ENCODE data around the gene OSBPL6. TPM values are rescaled to one million over a fixed set of nuclear protein-coding genes. Genes with fewer than 3 reads are reported as not detected.
"Not testable (repeated sequence)": the region's sequence is repeated elsewhere in the genome, so short reads cannot be mapped to it uniquely, and the experiment has no call there.

The OSBPL6 gene
- polyA plus RNA-seq, 4 donors: 3.8 to 6.1 (median 6.0) TPM

GRCh38 chr2:178295906-178296305 is 101.6 kb downstream of the OSBPL6 start:
- no peak for DNase-seq (ENCODE audit: low read depth in 4 of 4, low spot score in 3 of 4)

- no peak for DNase-seq (ENCODE audit: low read depth in 4 of 4, low spot score in 3 of 4)
Measured at GRCh38 chr2:178296394-178297090, 102.2 kb downstream of the OSBPL6 start.

DNA sequence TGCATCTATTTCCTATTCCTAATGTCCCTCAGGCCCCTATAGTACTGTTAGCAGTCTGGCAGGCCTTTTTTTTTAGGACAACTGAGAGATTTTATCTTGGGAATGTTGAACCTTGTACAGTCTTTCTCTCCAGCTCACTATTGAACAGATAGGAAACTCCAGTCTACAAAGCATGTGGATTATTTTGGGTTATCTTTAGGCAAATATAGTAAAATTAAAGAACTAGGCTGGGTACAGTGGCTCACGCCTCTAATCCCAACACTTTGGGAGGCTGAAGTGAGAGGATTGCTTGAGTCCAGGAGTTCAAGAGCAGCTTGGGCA is 102.7 kb downstream of the OSBPL6 start:
- no peak for DNase-seq (ENCODE audit: low read depth in 4 of 4, low spot score in 3 of 4)

DNA sequence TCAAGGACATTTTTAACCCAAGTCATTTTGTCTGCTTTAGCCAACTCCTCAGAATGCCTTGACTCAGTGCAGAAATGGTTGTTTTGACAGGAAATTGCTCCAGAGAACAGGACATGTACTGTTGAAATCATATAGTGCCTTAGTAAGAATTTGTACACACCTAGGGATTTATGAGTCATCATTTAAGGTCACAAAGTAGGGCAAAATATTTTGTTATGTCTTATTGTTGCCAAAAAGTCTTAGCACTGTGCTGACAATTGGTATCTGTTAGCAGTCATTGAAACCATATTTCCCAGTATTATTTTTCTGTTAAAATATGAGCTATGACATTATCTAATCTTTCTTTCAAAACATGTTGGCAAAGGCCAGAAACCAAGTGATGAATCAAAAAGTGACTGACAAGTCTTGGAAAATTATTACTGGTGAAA is 104.5 kb downstream of the OSBPL6 start:
- no peak for DNase-seq (ENCODE audit: low read depth in 4 of 4, low spot score in 3 of 4)

GRCh38 chr2:178301649-178302238 is 107.4 kb downstream of the OSBPL6 start:
- DNase-seq (ENCODE audit: low read depth in 4 of 4, low spot score in 3 of 4): no peak

DNA sequence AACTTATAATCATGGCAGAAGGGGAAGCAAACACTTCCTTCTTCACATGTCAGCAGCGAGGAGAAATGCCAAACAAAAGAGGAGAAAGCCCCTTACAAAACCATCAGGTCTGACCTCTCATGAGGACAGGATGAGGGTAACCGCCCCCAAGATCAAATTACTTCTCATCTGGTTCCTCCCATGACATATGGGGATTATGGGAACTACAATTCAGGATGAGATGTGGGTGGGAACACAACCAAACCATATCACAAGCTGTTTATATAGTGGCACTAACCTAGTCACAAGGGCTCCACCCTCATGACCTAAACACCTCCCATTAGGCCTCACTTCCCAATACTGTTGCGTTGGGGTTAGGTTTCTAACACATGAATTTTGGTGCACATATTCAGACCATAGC is 110.0 kb downstream of the OSBPL6 start:
- DNase-seq (ENCODE audit: low read depth in 4 of 4, low spot score in 3 of 4): no peak

- DNase-seq (ENCODE audit: low read depth in 4 of 4, low spot score in 3 of 4): no peak
Measured at GRCh38 chr2:178306352-178307073, 112.2 kb downstream of the OSBPL6 start.

DNA sequence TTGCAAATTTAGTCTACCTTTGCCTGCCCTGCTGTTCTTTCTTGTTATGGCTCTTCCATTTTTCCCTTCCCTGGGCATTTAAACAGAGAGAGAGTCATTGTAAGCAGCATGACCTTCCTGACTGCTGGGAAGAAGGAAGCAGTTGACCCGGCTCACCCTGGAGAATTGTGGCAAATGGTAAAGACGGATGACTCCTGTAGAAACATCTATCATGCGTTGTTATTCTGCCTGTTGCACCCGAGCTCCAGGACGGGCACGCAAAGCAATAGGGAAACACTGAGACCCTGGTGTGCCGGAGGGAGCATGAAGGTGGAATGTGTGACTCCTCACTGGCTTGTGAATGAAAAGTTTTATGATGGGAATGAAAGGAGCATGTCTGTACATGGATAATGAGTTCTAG is 113.3 kb downstream of the OSBPL6 start:
- DNase-seq (ENCODE audit: low read depth in 4 of 4, low spot score in 3 of 4): no peak

GRCh38 chr2:178309541-178309940 is 115.2 kb downstream of the OSBPL6 start:
- no peak for DNase-seq (ENCODE audit: low read depth in 4 of 4, low spot score in 3 of 4)

DNA sequence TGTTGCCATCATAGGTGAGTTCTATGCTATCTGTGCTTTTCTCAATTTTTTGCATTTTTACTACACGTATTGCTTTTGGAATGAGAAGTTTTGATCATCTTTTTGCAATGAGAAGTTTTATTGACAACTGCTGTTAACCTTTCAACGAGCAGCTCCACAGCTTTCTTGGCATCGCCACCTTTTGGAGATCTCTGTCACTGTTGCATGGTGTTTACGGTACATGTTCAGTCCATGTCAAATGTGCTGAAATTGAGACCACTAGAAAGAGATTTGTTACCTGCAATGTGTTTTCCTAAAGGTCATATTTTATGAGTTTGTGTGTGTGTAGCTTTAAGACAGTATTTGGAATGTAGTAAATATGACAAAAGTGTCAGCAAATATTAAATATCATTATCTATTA is 120.8 kb downstream of the OSBPL6 start:
- no peak for DNase-seq (ENCODE audit: low read depth in 4 of 4, low spot score in 3 of 4)

GRCh38 chr2:178315488-178315948 is 121.2 kb downstream of the OSBPL6 start:
- DNase-seq (ENCODE audit: low read depth in 4 of 4, low spot score in 3 of 4): no peak

DNA sequence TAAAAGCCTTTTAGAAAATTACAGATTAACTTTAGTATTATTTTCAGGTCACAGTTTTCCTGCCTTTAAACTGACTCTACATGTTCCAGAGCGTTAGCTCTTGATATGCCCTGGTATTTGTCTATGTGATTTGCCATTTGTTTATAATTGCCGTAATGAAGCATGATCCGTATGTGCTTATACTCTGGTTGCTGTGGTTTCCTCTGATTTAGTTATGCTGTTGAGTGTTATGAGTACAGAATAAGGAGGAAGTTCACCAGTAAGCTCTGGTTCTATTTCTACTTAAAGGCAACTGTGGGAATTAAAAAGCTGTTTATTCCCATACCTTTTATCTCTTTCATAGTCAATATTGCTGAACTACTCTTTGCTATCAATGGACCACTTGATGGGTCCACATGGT is 123.5 kb downstream of the OSBPL6 start:
- DNase-seq (ENCODE audit: low read depth in 4 of 4, low spot score in 3 of 4): no peak

GRCh38 chr2:178320011-178320585 is 125.8 kb downstream of the OSBPL6 start:
- no peak for DNase-seq (ENCODE audit: low read depth in 4 of 4, low spot score in 3 of 4)

- no peak for DNase-seq (ENCODE audit: low read depth in 4 of 4, low spot score in 3 of 4)
Measured at GRCh38 chr2:178322068-178322467, 127.8 kb downstream of the OSBPL6 start.

DNA sequence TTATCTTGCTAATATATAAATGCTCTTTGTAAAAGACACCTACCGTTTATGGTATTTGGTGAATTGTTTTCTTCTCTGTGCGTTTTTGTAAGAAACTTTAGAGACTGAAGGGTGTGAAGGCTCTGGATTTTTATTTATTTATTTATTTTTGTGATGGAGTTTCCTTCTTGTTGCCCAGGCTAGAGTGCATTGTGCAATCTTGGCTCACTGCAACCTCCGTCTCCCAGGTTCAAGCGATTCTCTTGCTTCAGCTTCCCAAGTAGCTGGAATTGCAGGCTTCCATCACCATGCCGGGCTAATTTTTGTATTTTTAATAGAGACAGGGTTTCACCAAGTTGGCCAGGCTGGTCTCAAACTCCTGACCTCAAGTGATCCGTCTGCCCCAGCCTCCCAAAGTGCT is 129.0 kb downstream of the OSBPL6 start:
- DNase-seq (ENCODE audit: low read depth in 4 of 4, low spot score in 3 of 4): not testable (repeated sequence)

- DNase-seq (ENCODE audit: low read depth in 4 of 4, low spot score in 3 of 4): no peak
Measured at GRCh38 chr2:178324077-178324476, 129.8 kb downstream of the OSBPL6 start.

DNA sequence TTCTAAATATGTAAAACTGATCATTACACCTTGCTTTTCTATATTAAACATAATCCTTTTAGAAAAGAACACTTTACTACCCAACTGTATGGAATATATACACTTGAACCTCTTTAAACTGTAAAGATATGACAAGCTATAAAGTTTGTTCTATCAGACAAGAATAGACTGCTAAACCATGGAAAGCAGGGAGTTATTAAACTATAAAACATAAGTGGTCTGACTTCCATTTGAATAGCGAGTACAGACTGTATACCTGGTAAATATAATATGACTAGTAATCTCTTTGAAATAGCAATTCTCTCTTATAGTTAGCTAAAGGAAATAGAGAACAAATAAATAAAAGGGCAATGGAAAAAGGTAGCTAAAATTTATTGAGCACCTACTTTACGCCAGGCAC is 131.0 kb downstream of the OSBPL6 start:
- DNase-seq (ENCODE audit: low read depth in 4 of 4, low spot score in 3 of 4): no peak

GRCh38 chr2:178327516-178327915 is 133.2 kb downstream of the OSBPL6 start:
- no peak for DNase-seq (ENCODE audit: low read depth in 4 of 4, low spot score in 3 of 4)

DNA sequence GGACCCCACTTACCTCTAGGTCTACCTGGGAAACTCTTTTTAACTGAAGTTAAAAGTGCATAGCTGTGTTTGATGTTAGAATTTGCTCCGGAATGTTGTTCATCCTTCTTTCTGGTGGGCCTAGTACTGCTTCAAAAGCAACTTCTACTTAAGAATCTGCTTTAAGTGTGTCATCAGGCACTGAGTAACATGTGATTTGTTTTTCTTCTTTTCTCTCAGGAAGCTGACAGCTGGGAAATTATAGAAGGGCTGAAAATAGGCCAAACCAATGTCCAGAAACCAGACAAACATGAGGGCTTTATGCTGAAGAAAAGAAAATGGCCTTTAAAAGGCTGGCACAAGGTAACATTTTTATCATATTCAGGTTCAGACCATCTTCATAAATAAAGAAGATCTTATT is 133.7 kb downstream of the OSBPL6 start:
- DNase-seq (ENCODE audit: low read depth in 4 of 4, low spot score in 3 of 4): no peak

DNA sequence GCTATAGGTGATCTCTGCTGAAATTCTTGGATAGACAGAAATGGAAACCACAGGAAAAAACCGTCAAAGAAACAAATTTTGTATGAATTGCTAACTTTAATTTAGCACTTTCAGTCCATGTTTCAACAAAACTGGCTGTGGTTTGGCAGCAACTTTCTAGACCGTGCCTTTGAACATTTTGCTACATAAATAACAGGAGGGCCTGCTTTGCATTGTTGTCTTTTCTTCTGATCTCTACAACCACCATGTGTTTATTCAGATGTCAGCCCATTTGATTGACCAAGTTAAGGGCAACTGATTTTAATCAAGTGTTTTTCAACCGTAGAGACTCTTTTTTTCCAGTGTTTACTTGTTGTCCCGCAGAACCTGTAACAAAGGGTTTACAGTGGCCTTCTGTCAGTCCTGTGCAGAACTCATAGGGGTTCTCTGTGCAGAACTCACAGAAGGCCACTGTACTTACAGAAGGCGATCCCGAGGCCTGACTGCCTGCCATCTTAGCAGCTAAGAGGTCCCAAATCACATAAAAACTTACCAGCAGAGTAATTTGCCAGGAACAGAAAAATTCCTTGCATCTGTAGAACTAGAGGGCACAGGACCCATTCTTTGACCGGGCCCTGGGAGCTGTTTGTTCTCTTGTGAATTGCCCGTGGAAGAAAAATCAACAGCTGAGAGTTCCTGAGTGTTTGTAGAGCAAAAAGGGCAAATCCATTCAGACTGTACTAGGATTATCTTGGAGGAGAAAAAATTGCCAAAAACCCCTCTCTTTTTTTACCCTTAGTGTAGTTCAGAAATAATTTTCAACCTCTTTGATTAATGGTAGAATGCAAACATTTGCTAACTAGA is 136.1 kb downstream of the OSBPL6 start:
- no peak for DNase-seq (ENCODE audit: low read depth in 4 of 4, low spot score in 3 of 4)
